ENCODE results near the gene CCDC167.

CCDC167 gene

GRCh38 chr6:37499433-37500293 lies at the start of gene CCDC167:
CCDC167 (minus strand) TSS chr6:37499893; CDS start chr6:37499863, 30 bp downstream.
- Histone ChIP-seq H3K4me3 (ENCODE audit: insufficient read length, low read depth) (peak within 1 kb of the TSS; percentile 67), H3K9me3 (ENCODE audit: insufficient read depth, low read length) (peaks cover 7% of the 10 kb centered on the region; the same call in 1 of the 2 replicates), H3K27me3 (ENCODE audit: insufficient read depth, insufficient read length) (no peaks in the 10 kb centered on the region), H3K4me1 (ENCODE audit: insufficient read depth, insufficient read length) (no peaks in the 10 kb centered on the region), H3K36me3 (ENCODE audit: insufficient read depth, insufficient read length, low read length) (no peaks in the 10 kb centered on the region), H3K9ac (ENCODE audit: insufficient read length, low read depth) (peak within 1 kb of the TSS; percentile 89)
- DNase-seq (ENCODE audit: low read depth, low spot score) = peak; percentile 98
- TF ChIP-seq YY1 (IDR thresholded peaks at IDR 0.05; ENCODE audit: insufficient read depth, insufficient read length) (peak; percentile 97), SUZ12 (IDR thresholded peaks at IDR 0.05; ENCODE audit: extremely low read depth, insufficient read depth, insufficient read length) (no peak), ZNF274 (IDR thresholded peaks at IDR 0.05; ENCODE audit: low read depth, low read length) (no peak)

DNA sequence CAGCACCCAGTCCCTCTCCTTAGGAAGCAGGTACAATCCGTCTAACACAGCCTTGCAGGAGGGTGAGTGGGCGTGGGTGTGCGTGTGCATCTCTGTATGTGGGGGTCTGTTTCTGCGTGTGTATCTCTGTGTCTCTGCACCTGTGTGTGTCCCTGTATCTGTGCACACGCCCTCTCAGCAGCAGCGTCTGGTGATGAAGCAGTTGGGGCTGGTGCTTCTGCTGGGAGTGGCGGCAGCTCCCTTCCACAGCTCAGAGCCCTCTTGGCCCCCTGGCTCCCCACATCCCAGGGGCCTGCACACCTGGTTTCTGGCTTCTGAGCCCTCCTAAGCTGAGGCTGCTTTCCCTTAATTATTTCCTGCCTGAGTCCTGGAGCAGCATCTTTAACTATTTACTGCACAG lies 49.5 kb upstream of the CCDC167 start:
- no peaks in the 10 kb centered on the region for H3K27me3 ChIP-seq (ENCODE audit: insufficient read depth, insufficient read length)
- DNase-seq (ENCODE audit: low read depth, low spot score) = no peak
- peaks cover 16% of the 10 kb centered on the region for H3K4me1 ChIP-seq (ENCODE audit: insufficient read depth, insufficient read length)
- no peak overlapping the region for H3K9ac ChIP-seq (ENCODE audit: insufficient read length, low read depth)
- H3K4me3 ChIP-seq (ENCODE audit: insufficient read length, low read depth) = no peak overlapping the region
- H3K36me3 ChIP-seq (ENCODE audit: insufficient read depth, insufficient read length, low read length) = no peaks in the 10 kb centered on the region
- H3K9me3 ChIP-seq (ENCODE audit: insufficient read depth, low read length) = no peaks in the 10 kb centered on the region
- TF ChIP-seq YY1 (IDR thresholded peaks at IDR 0.05; ENCODE audit: insufficient read depth, insufficient read length) (no peak), ZNF274 (IDR thresholded peaks at IDR 0.05; ENCODE audit: low read depth, low read length) (no peak), SUZ12 (IDR thresholded peaks at IDR 0.05; ENCODE audit: extremely low read depth, insufficient read depth, insufficient read length) (no peak)

DNA sequence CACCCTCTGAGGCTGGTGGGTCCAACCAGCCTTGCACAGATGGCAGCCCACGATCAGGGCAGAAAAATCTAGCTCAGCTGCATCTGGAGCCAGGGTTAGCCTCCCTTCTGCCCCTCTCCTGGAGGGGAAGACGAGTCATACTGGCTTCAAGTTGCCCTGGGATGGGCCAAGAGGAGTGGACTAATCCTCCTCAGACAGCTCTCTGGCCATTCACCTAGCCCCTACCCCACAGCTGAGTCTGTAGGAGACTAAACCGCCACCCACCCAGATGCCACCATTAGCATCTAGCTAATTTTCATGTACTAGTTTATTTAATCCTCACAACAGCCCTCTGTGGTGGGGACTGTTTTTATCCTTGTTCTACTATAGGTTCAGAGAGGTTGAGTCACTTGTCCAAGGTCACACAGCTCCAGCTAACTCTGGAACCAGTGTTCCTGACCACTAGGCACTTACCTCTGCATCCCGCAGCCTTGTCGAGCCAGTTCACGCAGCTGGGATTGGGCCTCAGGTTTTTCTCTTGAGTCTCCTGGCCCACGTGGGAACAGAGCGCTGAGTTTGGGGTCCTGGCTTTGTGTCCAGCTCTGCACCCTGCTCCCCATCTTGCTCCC lies 48.5 kb upstream of the CCDC167 start:
- no peaks in the 10 kb centered on the region for H3K9me3 ChIP-seq (ENCODE audit: insufficient read depth, low read length)
- TF ChIP-seq ZNF274 (IDR thresholded peaks at IDR 0.05; ENCODE audit: low read depth, low read length) (no peak), YY1 (IDR thresholded peaks at IDR 0.05; ENCODE audit: insufficient read depth, insufficient read length) (no peak), SUZ12 (IDR thresholded peaks at IDR 0.05; ENCODE audit: extremely low read depth, insufficient read depth, insufficient read length) (no peak)
- no peak for DNase-seq (ENCODE audit: low read depth, low spot score)
- H3K4me3 ChIP-seq (ENCODE audit: insufficient read length, low read depth) = no peak overlapping the region
- H3K36me3 ChIP-seq (ENCODE audit: insufficient read depth, insufficient read length, low read length) = no peaks in the 10 kb centered on the region
- no peak overlapping the region for H3K9ac ChIP-seq (ENCODE audit: insufficient read length, low read depth)
- H3K4me1 ChIP-seq (ENCODE audit: insufficient read depth, insufficient read length) = peaks cover 15% of the 10 kb centered on the region
- no peaks in the 10 kb centered on the region for H3K27me3 ChIP-seq (ENCODE audit: insufficient read depth, insufficient read length)

GRCh38 chr6:37547564-37548061 lies 47.9 kb upstream of the CCDC167 start:
- Histone ChIP-seq H3K27me3 (ENCODE audit: insufficient read depth, insufficient read length) (no peaks in the 10 kb centered on the region), H3K9ac (ENCODE audit: insufficient read length, low read depth) (no peak overlapping the region), H3K4me3 (ENCODE audit: insufficient read length, low read depth) (no peak overlapping the region), H3K36me3 (ENCODE audit: insufficient read depth, insufficient read length, low read length) (no peaks in the 10 kb centered on the region), H3K4me1 (ENCODE audit: insufficient read depth, insufficient read length) (peaks cover 15% of the 10 kb centered on the region), H3K9me3 (ENCODE audit: insufficient read depth, low read length) (no peaks in the 10 kb centered on the region)
- DNase-seq (ENCODE audit: low read depth, low spot score) = no peak
- no peak for TF ChIP-seq ZNF274 (IDR thresholded peaks at IDR 0.05; ENCODE audit: low read depth, low read length)
- no peak for TF ChIP-seq YY1 (IDR thresholded peaks at IDR 0.05; ENCODE audit: insufficient read depth, insufficient read length)
- TF ChIP-seq SUZ12 (IDR thresholded peaks at IDR 0.05; ENCODE audit: extremely low read depth, insufficient read depth, insufficient read length) = no peak

GRCh38 chr6:37546141-37546871 lies 46.6 kb upstream of the CCDC167 start:
- Histone ChIP-seq H3K4me3 (ENCODE audit: insufficient read length, low read depth) (no peak overlapping the region), H3K9ac (ENCODE audit: insufficient read length, low read depth) (no peak overlapping the region), H3K27me3 (ENCODE audit: insufficient read depth, insufficient read length) (no peaks in the 10 kb centered on the region), H3K9me3 (ENCODE audit: insufficient read depth, low read length) (no peaks in the 10 kb centered on the region), H3K36me3 (ENCODE audit: insufficient read depth, insufficient read length, low read length) (no peaks in the 10 kb centered on the region), H3K4me1 (ENCODE audit: insufficient read depth, insufficient read length) (peaks cover 16% of the 10 kb centered on the region)
- no peak for DNase-seq (ENCODE audit: low read depth, low spot score)
- no peak for TF ChIP-seq ZNF274 (IDR thresholded peaks at IDR 0.05; ENCODE audit: low read depth, low read length)
- TF ChIP-seq SUZ12 (IDR thresholded peaks at IDR 0.05; ENCODE audit: extremely low read depth, insufficient read depth, insufficient read length) = no peak
- no peak for TF ChIP-seq YY1 (IDR thresholded peaks at IDR 0.05; ENCODE audit: insufficient read depth, insufficient read length)

DNA sequence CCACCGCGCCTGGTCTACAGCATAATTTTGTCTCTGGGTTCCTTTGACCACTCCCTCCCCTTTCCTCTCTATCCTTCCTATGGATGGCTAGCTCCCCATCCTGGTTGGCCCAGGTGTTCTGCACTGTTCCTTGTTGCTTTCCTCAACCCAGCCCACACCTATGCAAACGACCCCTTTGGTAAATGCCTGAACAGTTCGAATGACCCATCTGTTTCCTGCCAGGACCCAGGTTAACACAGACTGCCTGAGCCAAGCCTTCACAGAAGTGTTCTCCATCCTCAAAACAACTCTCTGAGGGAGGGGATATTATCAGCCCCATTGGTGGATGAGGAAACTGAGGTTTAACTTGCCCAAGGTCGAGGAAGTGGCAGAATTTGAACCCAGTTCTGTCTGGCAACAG lies 44.8 kb upstream of the CCDC167 start:
- Histone ChIP-seq H3K4me3 (ENCODE audit: insufficient read length, low read depth) (no peak overlapping the region), H3K9me3 (ENCODE audit: insufficient read depth, low read length) (no peaks in the 10 kb centered on the region), H3K27me3 (ENCODE audit: insufficient read depth, insufficient read length) (no peaks in the 10 kb centered on the region), H3K9ac (ENCODE audit: insufficient read length, low read depth) (no peak overlapping the region), H3K36me3 (ENCODE audit: insufficient read depth, insufficient read length, low read length) (no peaks in the 10 kb centered on the region), H3K4me1 (ENCODE audit: insufficient read depth, insufficient read length) (peaks cover 16% of the 10 kb centered on the region)
- DNase-seq (ENCODE audit: low read depth, low spot score) = no peak
- TF ChIP-seq SUZ12 (IDR thresholded peaks at IDR 0.05; ENCODE audit: extremely low read depth, insufficient read depth, insufficient read length) (no peak), ZNF274 (IDR thresholded peaks at IDR 0.05; ENCODE audit: low read depth, low read length) (no peak), YY1 (IDR thresholded peaks at IDR 0.05; ENCODE audit: insufficient read depth, insufficient read length) (no peak)

Measured in NT2/D1 (cell line).